Body of pancreas (tissue), 4 donors: ENCODE results near the gene RER1.

ENCODE experiments used
- POLR2A ChIP-seq, 3 donors: fragments of 450-650 bp; IDR thresholded peaks; one replicate each; pipeline ENCODE4 v1.6.1; 2016; ENCODE audit warnings: antibody characterized with exemption in 3 of 3, mild to moderate bottlenecking in 2 of 3
- TF ChIP-seq, protein P1 (sequence below), 7 experiments: fragments of 450-650 bp in 4 of 7; fragments of 200-600 bp in 3 of 7; sonication (generic) in 3 of 7; IDR thresholded peaks; one replicate each; pipeline ENCODE4 v1.5.1; 2016 to 2019; ENCODE audit warnings: antibody characterized with exemption in 7 of 7

DNA sequence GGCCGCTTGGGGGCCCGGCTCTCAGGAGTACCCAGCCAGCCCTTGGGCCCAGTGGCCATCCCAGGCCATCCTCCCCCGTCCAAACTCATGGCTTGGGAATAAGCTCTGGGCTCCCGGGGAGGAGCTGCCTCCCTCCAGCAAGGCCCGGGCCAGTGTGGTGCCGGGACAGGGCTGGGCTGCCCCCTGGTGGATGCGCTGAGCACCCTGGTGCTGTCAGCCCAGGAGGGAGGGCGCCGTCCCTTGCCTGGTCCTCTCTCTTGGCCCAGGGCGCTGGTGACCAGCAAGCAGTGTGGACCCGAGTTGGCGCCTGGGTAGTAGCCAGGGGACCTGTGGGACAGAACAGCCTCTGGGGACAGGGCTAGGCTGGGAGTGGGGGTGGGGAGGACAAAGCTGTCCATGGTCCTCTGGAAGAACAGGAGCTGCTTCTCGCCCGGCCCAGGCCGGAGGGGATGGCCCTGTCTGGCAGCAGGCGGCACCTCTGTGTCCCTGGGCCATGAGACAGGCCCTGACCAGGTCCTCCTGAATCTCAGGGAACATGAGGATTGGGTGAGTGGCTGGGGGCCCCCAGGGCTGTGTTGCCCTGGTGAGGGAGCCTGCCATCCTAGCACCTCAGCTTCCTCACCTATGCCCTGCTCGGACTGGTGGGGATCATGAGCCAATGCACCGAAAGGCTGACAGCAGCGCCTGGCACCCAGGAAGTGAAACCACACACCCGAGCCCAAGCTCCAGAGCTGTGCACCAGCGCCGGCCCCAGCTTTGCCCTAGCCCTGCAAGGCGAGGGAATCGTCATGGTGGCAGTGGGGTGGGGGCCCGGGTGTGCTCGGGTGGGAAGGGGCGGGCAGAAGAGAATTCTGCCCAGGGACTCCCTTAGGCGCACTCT, 9.7 kb upstream of the RER1 start:
- TF ChIP-seq, protein P1, sequence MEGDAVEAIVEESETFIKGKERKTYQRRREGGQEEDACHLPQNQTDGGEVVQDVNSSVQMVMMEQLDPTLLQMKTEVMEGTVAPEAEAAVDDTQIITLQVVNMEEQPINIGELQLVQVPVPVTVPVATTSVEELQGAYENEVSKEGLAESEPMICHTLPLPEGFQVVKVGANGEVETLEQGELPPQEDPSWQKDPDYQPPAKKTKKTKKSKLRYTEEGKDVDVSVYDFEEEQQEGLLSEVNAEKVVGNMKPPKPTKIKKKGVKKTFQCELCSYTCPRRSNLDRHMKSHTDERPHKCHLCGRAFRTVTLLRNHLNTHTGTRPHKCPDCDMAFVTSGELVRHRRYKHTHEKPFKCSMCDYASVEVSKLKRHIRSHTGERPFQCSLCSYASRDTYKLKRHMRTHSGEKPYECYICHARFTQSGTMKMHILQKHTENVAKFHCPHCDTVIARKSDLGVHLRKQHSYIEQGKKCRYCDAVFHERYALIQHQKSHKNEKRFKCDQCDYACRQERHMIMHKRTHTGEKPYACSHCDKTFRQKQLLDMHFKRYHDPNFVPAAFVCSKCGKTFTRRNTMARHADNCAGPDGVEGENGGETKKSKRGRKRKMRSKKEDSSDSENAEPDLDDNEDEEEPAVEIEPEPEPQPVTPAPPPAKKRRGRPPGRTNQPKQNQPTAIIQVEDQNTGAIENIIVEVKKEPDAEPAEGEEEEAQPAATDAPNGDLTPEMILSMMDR (IDR thresholded peaks at IDR 0.05): peak; percentile 85 to 93 (median 91)
- TF ChIP-seq POLR2A (IDR thresholded peaks at IDR 0.05): no peak
